Non-pigmented ciliary epithelial cell (primary cell): Measurements from ENCODE around the gene MIA3.
"Not testable (repeated sequence)": the region's sequence is repeated elsewhere in the genome, so short reads cannot be mapped to it uniquely, and the experiment has no call there.

Experiments
- DNase-seq: peaks from one replicate; pipeline ENCODE4 v3.0.0-alpha.2; 2010; ENCODE audit warnings: low read depth

Gene MIA3

DNA sequence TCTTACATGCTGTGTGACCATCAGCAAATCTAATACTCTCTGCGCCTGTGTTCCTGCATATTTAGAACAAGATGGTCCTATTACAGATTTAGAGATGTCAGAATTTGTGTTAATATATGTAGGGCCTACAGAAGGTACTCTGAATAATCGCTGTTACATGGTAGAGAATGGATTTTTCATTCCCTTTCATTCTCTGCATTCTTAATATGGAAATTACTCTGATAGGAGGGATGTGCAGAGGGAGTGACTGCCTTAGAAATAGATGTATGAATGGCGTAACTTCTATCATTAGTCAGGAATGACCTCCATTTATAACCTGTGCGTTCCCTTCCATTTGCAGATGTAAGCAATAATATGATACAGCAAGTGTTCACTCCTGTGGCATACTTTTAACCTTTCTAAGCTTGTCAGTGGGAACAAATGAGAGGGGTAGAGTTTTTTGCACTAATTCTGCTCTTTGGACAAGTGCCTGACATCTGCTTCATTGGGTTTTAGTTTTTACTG is 45.6 kb downstream of the MIA3 start:
- DNase-seq: no peak

GRCh38 chr1:222665964-222666363 is 48.1 kb downstream of the MIA3 start:
- DNase-seq: no peak

- DNase-seq: not testable (repeated sequence)
Observed at GRCh38 chr1:222668184-222668583, 50.3 kb downstream of the MIA3 start.

DNA sequence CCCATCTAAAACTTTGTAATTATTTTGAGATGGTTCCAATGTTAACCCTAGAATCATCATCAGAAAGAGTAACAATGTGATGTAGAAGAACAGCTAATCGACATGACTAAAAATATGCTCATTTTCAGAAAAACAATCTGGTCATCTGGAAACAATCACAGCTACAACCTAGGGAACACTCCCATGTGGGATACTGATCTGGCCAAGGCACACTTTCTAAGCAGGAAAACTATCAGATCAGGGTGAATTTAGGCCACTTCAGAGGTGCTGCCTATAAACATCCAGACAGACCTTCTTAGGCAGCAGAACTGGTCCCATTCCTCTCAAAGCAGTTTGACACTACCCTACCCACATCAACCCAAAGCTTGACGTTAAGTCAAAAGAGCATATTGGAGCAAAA is 51.2 kb downstream of the MIA3 start:
- not testable (repeated sequence) for DNase-seq

- no peak for DNase-seq
Observed at GRCh38 chr1:222670110-222670509, 52.2 kb downstream of the MIA3 start.

- no peak for DNase-seq
Observed at GRCh38 chr1:222680080-222680479, 62.2 kb downstream of the MIA3 start.

DNA sequence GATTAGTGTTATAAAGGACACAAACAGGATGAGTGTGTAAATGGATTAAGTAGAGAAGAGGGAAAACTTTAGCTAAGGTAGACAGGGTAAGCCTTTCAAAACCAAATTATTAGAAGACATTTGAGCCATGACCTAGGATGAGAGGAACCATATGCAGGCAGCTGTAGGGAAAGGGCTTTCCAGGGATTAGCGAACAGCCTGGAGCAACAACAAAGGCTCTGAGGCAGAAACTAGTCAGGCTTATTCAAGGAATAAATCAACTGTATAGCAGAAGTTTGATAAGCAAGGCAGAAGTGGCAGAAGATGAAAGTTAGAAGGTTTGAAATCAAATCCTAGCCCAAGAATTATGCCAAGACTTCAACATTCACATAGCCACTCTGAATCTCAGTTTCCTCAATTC is 73.1 kb downstream of the MIA3 start:
- no peak for DNase-seq

DNA sequence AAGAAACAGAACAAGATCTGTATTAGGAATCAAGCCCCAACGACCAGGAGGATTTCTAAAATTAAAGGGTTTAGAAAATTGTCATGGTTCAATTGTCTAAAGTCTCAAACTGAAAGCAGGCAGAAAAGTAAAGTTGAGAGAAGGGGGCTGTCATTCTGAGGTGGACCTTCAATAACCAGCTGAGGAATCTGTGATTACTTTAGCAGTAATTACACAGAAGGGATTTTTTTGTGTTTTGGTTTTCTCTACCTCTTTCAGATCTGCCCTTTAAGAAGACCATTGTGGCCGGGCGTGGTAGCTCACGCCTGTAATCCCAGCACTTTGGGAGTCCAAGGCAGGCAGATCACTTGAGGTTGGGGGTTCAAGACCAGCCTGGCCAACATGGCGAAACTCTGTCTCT is 77.0 kb downstream of the MIA3 start:
- DNase-seq: no peak

GRCh38 chr1:222696741-222697140 is 78.8 kb downstream of the MIA3 start:
- DNase-seq: no peak

DNA sequence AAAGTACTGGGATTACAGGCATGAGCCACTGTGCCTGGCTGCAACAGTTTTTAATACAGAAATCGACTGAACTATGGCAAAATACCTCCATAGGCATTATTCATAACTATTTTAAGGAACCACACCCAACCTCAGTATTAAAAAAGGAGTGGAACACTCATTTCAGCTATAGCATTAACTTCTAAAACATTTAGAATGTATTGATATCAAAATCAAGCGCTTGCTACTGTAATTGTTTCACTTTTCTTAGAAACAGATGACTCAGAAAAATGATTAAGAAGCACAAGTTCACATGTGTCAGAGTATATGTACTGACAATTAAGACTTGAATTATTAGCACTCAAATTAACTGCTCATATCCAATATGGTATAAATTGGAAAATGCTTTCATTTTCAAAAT is 79.3 kb downstream of the MIA3 start:
- no peak for DNase-seq

DNA sequence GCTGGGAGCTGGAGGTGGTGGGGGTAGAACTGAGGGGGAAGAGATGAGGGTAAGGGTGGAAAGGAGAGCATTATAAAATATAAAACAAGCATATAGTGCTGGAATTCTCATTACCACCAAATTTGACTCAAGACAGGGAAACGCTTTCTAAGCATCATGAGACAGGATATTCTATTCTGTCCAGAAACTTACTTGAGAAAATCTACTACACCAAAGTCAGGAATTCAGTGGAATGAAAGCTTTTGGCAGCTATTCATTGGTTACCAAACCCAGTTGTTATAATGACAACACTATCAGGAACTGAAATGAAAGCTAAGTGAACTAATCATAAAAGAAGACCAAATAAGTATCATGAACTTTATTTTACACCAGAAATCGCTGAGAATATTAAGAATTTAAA is 79.9 kb downstream of the MIA3 start:
- no peak for DNase-seq

- no peak for DNase-seq
Observed at GRCh38 chr1:222702210-222702609, 84.3 kb downstream of the MIA3 start.

GRCh38 chr1:222704260-222704659 is 86.4 kb downstream of the MIA3 start:
- no peak for DNase-seq

DNA sequence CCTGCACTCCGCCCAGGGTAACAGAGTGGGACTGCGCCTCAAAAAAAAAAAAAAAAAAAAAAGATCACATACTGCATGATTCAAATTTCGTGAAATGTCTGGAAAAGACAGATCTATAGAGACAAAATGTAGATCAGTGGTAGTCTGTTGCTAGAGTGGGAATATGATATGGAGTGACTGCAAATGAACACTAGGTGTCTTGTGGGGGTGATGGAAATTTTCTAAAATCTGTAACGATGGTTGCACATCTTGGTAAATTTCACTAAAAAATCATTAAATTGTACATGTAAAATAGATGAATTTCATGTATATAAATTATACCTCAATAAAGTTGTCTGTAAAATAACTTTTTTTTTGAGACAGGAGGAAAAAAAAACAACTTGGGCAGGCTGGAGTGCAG is 88.9 kb downstream of the MIA3 start:
- no peak for DNase-seq

DNA sequence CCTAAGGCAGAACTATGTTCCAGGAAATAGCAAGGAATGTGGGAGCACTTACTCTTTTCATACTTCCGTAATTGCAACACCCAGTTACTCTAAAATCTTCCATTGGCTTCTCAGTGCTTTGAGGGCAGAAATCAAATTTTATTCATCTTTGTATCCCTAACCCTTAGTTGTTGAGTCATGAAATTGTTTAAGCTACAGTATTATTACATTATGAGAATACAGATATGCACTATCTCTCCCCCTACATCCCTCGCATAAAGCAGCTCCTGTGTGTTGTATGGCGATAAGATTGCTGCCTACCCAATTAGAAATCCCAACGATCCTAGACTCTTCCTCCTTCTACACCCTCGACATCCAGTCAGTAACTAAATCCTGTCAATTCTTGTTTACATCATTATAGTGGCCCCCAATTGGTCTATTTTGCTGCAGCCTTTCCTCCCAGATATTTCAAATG is 91.8 kb downstream of the MIA3 start:
- DNase-seq: no peak

DNA sequence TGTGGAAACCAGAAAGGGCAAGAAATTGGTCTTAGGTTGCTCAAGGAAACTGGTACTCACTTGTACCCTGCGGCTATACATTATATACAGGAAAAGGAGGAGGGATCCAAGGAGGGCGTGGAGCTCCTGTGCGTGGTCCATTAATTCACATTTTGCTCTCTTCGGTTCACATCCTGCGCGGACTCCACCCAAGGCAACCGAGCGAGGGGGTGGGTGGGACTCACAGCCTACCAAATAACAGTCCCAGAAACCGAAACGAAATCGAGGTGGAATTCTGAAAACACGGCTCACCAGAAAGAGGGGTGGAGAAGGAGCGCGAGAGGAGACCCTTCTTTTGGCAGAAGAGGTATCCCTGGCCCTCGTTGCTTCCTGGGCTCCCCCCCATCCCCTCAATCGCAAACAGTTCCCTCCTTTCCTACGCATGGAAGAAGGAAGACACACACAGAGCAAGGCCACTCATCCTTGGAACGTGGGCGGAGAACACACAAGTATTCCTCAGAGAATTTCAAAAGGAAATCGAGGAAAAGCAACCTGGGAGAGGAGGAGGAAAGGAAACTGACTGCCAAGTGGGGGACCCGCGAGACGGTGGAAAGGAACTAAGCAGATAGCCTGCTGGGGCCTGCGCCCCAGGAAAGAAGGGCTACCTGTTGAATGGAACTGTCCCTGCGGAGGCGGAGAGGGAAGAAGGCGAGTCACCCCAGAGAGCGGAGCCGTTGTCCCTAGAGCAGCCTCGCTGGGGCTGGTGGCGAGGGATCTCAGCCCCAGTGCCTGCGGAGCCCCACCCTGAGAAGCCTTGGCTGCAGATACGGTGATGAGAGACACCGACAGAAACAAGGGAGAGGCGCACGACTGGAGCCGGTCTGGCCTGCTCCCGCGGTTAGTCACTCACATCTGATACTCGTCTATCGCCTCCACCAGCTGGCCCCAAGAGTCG is 93.7 kb downstream of the MIA3 start:
- DNase-seq: no peak

GRCh38 chr1:222712253-222713090 is 94.6 kb downstream of the MIA3 start, which contains the start of the genes AIDA and BROX:
Gene AIDA (minus strand): TSS chr1:222712491. CDS start chr1:222712317, 174 bp downstream.
Gene BROX (plus strand): TSS chr1:222712564. CDS start chr1:222715700, 3,136 bp downstream.
- no peak for DNase-seq

DNA sequence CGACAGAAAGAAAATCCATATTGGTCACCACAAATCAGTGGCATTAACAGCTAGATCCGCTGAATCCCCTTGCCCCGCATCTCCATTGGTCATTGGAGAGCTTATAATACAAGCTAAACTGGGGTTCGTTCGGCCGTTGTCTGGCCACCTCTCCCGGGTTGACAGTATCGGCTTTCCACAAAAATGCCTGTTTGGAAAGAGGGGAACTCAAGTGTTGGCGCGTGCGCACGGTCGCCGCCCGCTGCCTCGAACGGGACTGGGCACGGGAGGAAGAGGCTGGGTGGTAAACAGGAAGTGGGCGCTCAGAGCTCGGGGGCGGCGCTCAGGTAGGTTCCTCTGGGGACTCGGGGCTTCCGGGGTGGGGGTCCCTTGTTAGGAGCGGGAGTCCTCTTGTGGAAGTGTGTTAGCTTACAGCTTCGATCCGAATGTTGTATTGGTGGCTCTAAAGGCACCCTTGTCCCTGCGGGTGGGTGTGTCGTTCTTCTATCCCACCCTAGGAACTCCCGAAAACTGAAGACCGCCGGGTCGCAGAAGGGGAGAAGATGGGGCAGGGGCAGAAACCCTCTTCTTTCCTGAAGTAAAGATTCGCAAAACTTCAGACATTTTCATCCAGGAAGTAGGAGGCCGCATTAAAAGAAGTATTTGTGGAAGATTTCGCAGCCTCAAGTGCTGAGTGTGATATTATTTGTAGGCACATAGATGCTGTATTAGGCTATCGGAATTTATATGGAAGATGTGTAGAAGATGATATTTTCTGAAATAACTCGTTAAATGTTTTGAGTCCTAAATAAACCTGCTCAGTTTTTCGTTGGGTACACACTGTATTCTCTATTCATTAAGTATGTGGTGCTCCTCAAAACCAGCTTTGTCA is 95.4 kb downstream of the MIA3 start:
- peak; percentile 72 for DNase-seq

- no peak for DNase-seq
Observed at GRCh38 chr1:222716393-222716792, 98.5 kb downstream of the MIA3 start.
